ENCODE data around the gene ITIH4. TPM values are rescaled to one million over a fixed set of nuclear protein-coding genes. Genes with fewer than 3 reads are reported as not detected.
A peak's percentile ranks its signal among the peaks of the same experiment; 100 is the strongest.

Gene ITIH4
- total RNA-seq, 6 donors from 2014 or later = 9.9 to 102 (median 21.8) TPM

GRCh38 chr3:52773361-52774065 lies 57.0 kb downstream of the ITIH4 start:
- Histone ChIP-seq H3K4me3 (no peak overlapping the region), H3K27me3 (no peaks in the 10 kb centered on the region), H3K9me3 (no peaks in the 10 kb centered on the region), H3K27ac (no peak overlapping the region), H3K4me1 (peaks cover 12 to 23% (median 17%) of the 10 kb centered on the region in 4 donors), H3K36me3 (no peaks in the 10 kb centered on the region)
- DNase-seq (no peak), ATAC-seq (ENCODE audit: low FRiP score in 2 of 2) (no peak)
- no peak for TF ChIP-seq EP300 (IDR thresholded peaks at IDR 0.05)
- 93 to 95% methylated on average over 12 to 13 of the region's 13 CpGs for WGBS, 2 donors

GRCh38 chr3:52771702-52772101 lies 58.8 kb downstream of the ITIH4 start:
- peak overlapping the region in 2 of 4 donors; percentile 82 to 85 for H3K27ac ChIP-seq

GRCh38 chr3:52771334-52771681 lies 59.2 kb downstream of the ITIH4 start:
- peak overlapping the region; percentile 77 to 94 (median 88) for H3K4me3 ChIP-seq
- peak in 1 of 2 donors; percentile 7 for ATAC-seq (ENCODE audit: low FRiP score in 2 of 2)
- WGBS, 2 donors = 62 to 71% methylated on average over 5 of the region's 5 CpGs

More at GRCh38 chr3:52771702-52772101, 58.8 kb downstream of the ITIH4 start:
- H3K27me3 ChIP-seq = no peaks in the 10 kb centered on the region
- WGBS, 2 donors = 91 to 97% methylated on average over 10 of the region's 10 CpGs
- peaks cover 12 to 23% (median 17%) of the 10 kb centered on the region in 4 donors for H3K4me1 ChIP-seq
- DNase-seq (no peak), ATAC-seq (ENCODE audit: low FRiP score in 2 of 2) (no peak)
- no peak overlapping the region for H3K4me3 ChIP-seq
- TF ChIP-seq EP300 (IDR thresholded peaks at IDR 0.05) = no peak
- no peak for TF ChIP-seq POLR2A (IDR thresholded peaks at IDR 0.05)
- TF ChIP-seq CTCF (IDR thresholded peaks at IDR 0.05) = no peak
- TF ChIP-seq POLR2AphosphoS5 (IDR thresholded peaks at IDR 0.05) = no peak
- H3K9me3 ChIP-seq = no peaks in the 10 kb centered on the region
- peaks cover 0 to 14% (median 2%) of the 10 kb centered on the region in 4 donors for H3K36me3 ChIP-seq

GRCh38 chr3:52770496-52771333 lies 59.8 kb downstream of the ITIH4 start, which contains the start of gene NEK4:
NEK4 (minus strand) TSS chr3:52770940; CDS start chr3:52770746, 194 bp downstream.
- peak; percentile 99 for ATAC-seq (ENCODE audit: low FRiP score in 2 of 2)
- Histone ChIP-seq H3K4me3 (peak within 1 kb of the TSS; percentile 77 to 94 (median 88)), H3K27ac (peak within 1 kb of the TSS; percentile 74 to 85 (median 84)), H3K9me3 (no peaks in the 10 kb centered on the region), H3K27me3 (no peaks in the 10 kb centered on the region), H3K4me1 (peaks cover 12 to 23% (median 17%) of the 10 kb centered on the region in 4 donors), H3K36me3 (peaks cover 0 to 23% (median 4%) of the 10 kb centered on the region in 4 donors)
- TF ChIP-seq POLR2A (IDR thresholded peaks at IDR 0.05) (peak in 3 of 4 donors; percentile 56 to 81 (median 63)), CTCF (IDR thresholded peaks at IDR 0.05) (peak in 2 of 6 experiments; percentile 16 to 24), POLR2AphosphoS5 (IDR thresholded peaks at IDR 0.05) (peak; percentile 48 to 65), EP300 (IDR thresholded peaks at IDR 0.05) (no peak)
- 1 to 2% methylated on average over 18 to 56 of the region's 67 CpGs for WGBS, 2 donors
- DNase-seq = peak; percentile 95

More at GRCh38 chr3:52771334-52771681, 59.2 kb downstream of the ITIH4 start:
- H3K36me3 ChIP-seq = peaks cover 0 to 18% (median 2%) of the 10 kb centered on the region in 4 donors
- no peaks in the 10 kb centered on the region for H3K27me3 ChIP-seq
- no peak for TF ChIP-seq CTCF (IDR thresholded peaks at IDR 0.05)
- no peak for TF ChIP-seq POLR2AphosphoS5 (IDR thresholded peaks at IDR 0.05)
- H3K4me1 ChIP-seq = peaks cover 12 to 23% (median 17%) of the 10 kb centered on the region in 4 donors
- no peak for DNase-seq
- H3K9me3 ChIP-seq = no peaks in the 10 kb centered on the region
- H3K27ac ChIP-seq = peak overlapping the region; percentile 74 to 85 (median 84)

Data from upper lobe of left lung (tissue), 6 donors.